ENCODE results near the gene ALKBH1. TPM values are rescaled to one million over a fixed set of nuclear protein-coding genes. Genes with fewer than 3 reads are reported as not detected.

ALKBH1 gene
- total RNA-seq, 4 donors from 2014 or later: 9.7 to 12.7 (median 11.3) TPM

GRCh38 chr14:77709412-77709811 is 1.6 kb upstream of the ALKBH1 start:
- peak overlapping the region in 1 of 2 donors; percentile 86 for H3K4me3 ChIP-seq
- no peak for ATAC-seq

GRCh38 chr14:77708749-77709148 is 926 bp upstream of the ALKBH1 start:
- peaks cover 12 to 56% (median 19%) of the 10 kb centered on the region in 3 donors for H3K4me1 ChIP-seq
- no peak for ATAC-seq
- WGBS, 2 donors (ENCODE audit: low coverage in 1 of 2): 19 to 20% methylated on average over 7 of the region's 7 CpGs
- peaks cover 0 to 57% of the 10 kb centered on the region in 2 donors for H3K36me3 ChIP-seq
- peak overlapping the region; percentile 86 to 94 for H3K4me3 ChIP-seq
- TF ChIP-seq POLR2AphosphoS5 (IDR thresholded peaks at IDR 0.05) (no peak), EP300 (IDR thresholded peaks at IDR 0.05) (no peak), CTCF (IDR thresholded peaks at IDR 0.05) (no peak), POLR2A (IDR thresholded peaks at IDR 0.05) (no peak)
- H3K27me3 ChIP-seq: no peaks in the 10 kb centered on the region
- H3K9me3 ChIP-seq: no peaks in the 10 kb centered on the region
- no peak overlapping the region for H3K27ac ChIP-seq

More at GRCh38 chr14:77709412-77709811, 1.6 kb upstream of the ALKBH1 start:
- 69 to 84% methylated on average over 3 of the region's 3 CpGs for WGBS, 2 donors (ENCODE audit: low coverage in 1 of 2)
- no peaks in the 10 kb centered on the region for H3K27me3 ChIP-seq
- H3K4me1 ChIP-seq: peaks cover 12 to 53% (median 19%) of the 10 kb centered on the region in 3 donors
- H3K9me3 ChIP-seq: no peaks in the 10 kb centered on the region
- peaks cover 0 to 57% of the 10 kb centered on the region in 2 donors for H3K36me3 ChIP-seq
- H3K27ac ChIP-seq: no peak overlapping the region
- TF ChIP-seq POLR2AphosphoS5 (IDR thresholded peaks at IDR 0.05): no peak
- no peak for TF ChIP-seq POLR2A (IDR thresholded peaks at IDR 0.05)
- no peak for TF ChIP-seq EP300 (IDR thresholded peaks at IDR 0.05)
- no peak for TF ChIP-seq CTCF (IDR thresholded peaks at IDR 0.05)

GRCh38 chr14:77707355-77707723 is 484 bp downstream of the ALKBH1 start:
- ATAC-seq: no peak
- Histone ChIP-seq H3K4me3 (peak overlapping the region; percentile 86 to 94), H3K27ac (peak overlapping the region; percentile 26 to 83 (median 76)), H3K4me1 (peaks cover 12 to 56% (median 19%) of the 10 kb centered on the region in 3 donors), H3K9me3 (no peaks in the 10 kb centered on the region), H3K27me3 (no peaks in the 10 kb centered on the region), H3K36me3 (peaks cover 0 to 58% of the 10 kb centered on the region in 2 donors)
- WGBS, 2 donors (ENCODE audit: low coverage in 1 of 2): 0% methylated on average over 12 of the region's 14 CpGs; no CpG with 5 or more reads in 1 of the 2 donors
- TF ChIP-seq CTCF (IDR thresholded peaks at IDR 0.05) (peak in 1 of 4 experiments; percentile 38), EP300 (IDR thresholded peaks at IDR 0.05) (no peak), POLR2A (IDR thresholded peaks at IDR 0.05) (no peak), POLR2AphosphoS5 (IDR thresholded peaks at IDR 0.05) (no peak)

DNA sequence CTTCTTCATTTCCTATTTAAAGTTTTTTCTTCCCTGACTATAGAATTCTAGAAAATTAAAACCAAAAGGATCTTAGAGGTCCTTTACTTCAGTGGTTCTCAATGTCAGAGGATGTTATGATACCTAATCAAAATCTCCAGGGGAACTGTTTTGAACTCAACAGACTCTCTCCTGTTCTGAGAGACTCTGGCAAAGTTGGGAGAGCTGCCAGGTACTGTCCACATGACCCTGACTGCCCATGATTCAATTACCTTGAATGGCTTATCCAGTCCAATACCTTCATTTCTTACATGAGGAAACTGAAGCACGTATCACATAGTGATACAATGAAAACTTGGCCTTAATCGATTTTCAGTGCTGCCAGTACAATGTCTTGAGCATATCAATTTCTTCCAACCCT is 16.6 kb downstream of the ALKBH1 start:
- WGBS, 2 donors (ENCODE audit: low coverage in 1 of 2): 72 to 87% methylated on average over 2 of the region's 2 CpGs
- no peak for TF ChIP-seq POLR2A (IDR thresholded peaks at IDR 0.05)
- no peak for TF ChIP-seq CTCF (IDR thresholded peaks at IDR 0.05)
- no peak for TF ChIP-seq POLR2AphosphoS5 (IDR thresholded peaks at IDR 0.05)
- TF ChIP-seq EP300 (IDR thresholded peaks at IDR 0.05): no peak
- Histone ChIP-seq H3K9me3 (no peaks in the 10 kb centered on the region), H3K4me3 (no peak overlapping the region), H3K36me3 (peaks cover 0 to 97% of the 10 kb centered on the region in 2 donors), H3K27ac (no peak overlapping the region), H3K27me3 (no peaks in the 10 kb centered on the region), H3K4me1 (peaks cover 0 to 7% (median 0%) of the 10 kb centered on the region in 3 donors)
- ATAC-seq: no peak

DNA sequence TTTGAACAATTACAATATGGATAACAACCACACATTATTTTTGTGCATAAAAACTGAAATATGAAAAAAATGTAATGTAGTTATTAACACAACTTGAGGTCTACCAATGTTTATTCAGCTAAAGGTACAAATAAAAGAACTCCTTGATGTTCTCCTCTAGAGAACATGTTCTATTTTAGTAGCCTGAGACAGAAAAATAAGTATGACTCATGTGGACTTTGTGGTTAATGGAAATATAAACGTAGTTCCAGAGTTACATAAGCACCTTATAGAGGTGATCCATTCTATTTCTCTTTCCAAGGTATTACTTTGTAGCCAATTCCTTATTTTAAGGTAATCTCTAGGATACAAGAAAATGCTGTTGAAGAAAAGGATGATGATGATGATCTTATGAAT is 25.7 kb downstream of the ALKBH1 start:
- Histone ChIP-seq H3K4me3 (no peak overlapping the region), H3K9me3 (no peaks in the 10 kb centered on the region), H3K27ac (peak overlapping the region in 3 of 4 donors; percentile 50 to 72 (median 50)), H3K27me3 (no peaks in the 10 kb centered on the region), H3K36me3 (peaks cover 0 to 52% of the 10 kb centered on the region in 2 donors), H3K4me1 (peaks cover 3 to 19% (median 6%) of the 10 kb centered on the region in 3 donors)
- no peak for ATAC-seq
- WGBS, 2 donors (ENCODE audit: low coverage in 1 of 2): 14 to 20% methylated on average over 1 of the region's 1 CpG
- TF ChIP-seq POLR2AphosphoS5 (IDR thresholded peaks at IDR 0.05): no peak
- TF ChIP-seq CTCF (IDR thresholded peaks at IDR 0.05): no peak
- TF ChIP-seq EP300 (IDR thresholded peaks at IDR 0.05): no peak
- no peak for TF ChIP-seq POLR2A (IDR thresholded peaks at IDR 0.05)
